H1 (cell line): ENCODE data around the gene ING5. TPM values are rescaled to one million over a fixed set of nuclear protein-coding genes. Genes with fewer than 3 reads are reported as not detected.

Experiments used
- CTCF ChIA-PET: fragments of 300-600 bp; sonication (Branson Sonifier 250); formaldehyde crosslinking; loops from one replicate; lab custom pipeline; 2021; ENCODE audit not compliant: partially characterized antibody; lab: Charles Lee
- POLR2A ChIA-PET: fragments of 300-600 bp; sonication (Branson Sonifier 250); formaldehyde crosslinking; loops from one replicate; lab custom pipeline; 2021; ENCODE audit warnings: inconsistent platforms; ENCODE audit not compliant: partially characterized antibody; lab: Charles Lee
- DNase-seq, 2 experiments: peaks; one replicate each; pipeline versions ENCODE4 v3.0.0 to v3.0.0-alpha.2; 2010 to 2022; ENCODE audit warnings: low spot score in 2 of 2, low read depth in 1 of 2, mixed read lengths in 1 of 2
- FAIRE-seq: peaks from 2 replicates; lab custom pipeline; 2011; peaks lifted over from hg19 to GRCh38; lab: Jason Lieb, UNC
- H2AFZ ChIP-seq: 2 replicates; pipeline ENCODE4 v1.8.1; 2012; ENCODE audit warnings: low read length, inconsistent platforms
- H2AK5ac ChIP-seq: 2 replicates; pipeline ENCODE4 v1.6.1; 2013; ENCODE audit warnings: low read depth, low read length
- H2BK120ac ChIP-seq: replicated peaks from 2 replicates; pipeline ENCODE3; 2013; ENCODE audit warnings: low read depth, low read length, inconsistent platforms
- H2BK12ac ChIP-seq: 2 replicates; pipeline ENCODE4 v1.6.1; 2013; ENCODE audit warnings: low read depth, low read length
- H2BK15ac ChIP-seq: 2 replicates; pipeline ENCODE4 v1.6.1; 2013; ENCODE audit warnings: low read length
- H2BK20ac ChIP-seq: 2 replicates; pipeline ENCODE4 v1.6.1; 2013; ENCODE audit warnings: low read length
- H2BK5ac ChIP-seq: 2 replicates; pipeline ENCODE4 v1.6.1; 2013; ENCODE audit warnings: low read depth, low read length
- H3K14ac ChIP-seq: 2 replicates; pipeline ENCODE4 v1.6.1; 2013; ENCODE audit warnings: inconsistent platforms; ENCODE audit not compliant: insufficient read length
- H3K18ac ChIP-seq: 2 replicates; pipeline ENCODE4 v1.6.1; 2013; ENCODE audit warnings: low read length; ENCODE audit errors: extremely low read depth
- H3K23ac ChIP-seq: 2 replicates; pipeline ENCODE4 v1.6.1; 2013; ENCODE audit warnings: inconsistent platforms; ENCODE audit not compliant: insufficient read length
- H3K23me2 ChIP-seq: 2 replicates; pipeline ENCODE4 v1.6.1; 2013; ENCODE audit warnings: low read depth, low read length
- H3K27ac ChIP-seq: 2 replicates; pipeline ENCODE4 v1.6.1; 2011; ENCODE audit warnings: low read depth, low read length, inconsistent platforms
- H3K27me3 ChIP-seq, 4 experiments: replicated peaks in 1 of 4; 1 replicate in 1 of 4; 2 replicates in 3 of 4; pipeline versions ENCODE4 v1.6.1 to v1.8.1; 2011 to 2013; ENCODE audit warnings: low read length in 3 of 4, mild to moderate bottlenecking in 3 of 4, inconsistent platforms in 2 of 4, mixed read lengths in 2 of 4, moderate library complexity in 1 of 4; ENCODE audit not compliant: control insufficient read depth in 3 of 4, insufficient read depth in 3 of 4; ENCODE audit errors: extremely low read depth in 1 of 4
- H3K36me3 ChIP-seq, 4 experiments: 2 replicates each; pipeline versions ENCODE4 v1.6.1 to v1.8.1; 2011 to 2013; ENCODE audit warnings: mild to moderate bottlenecking in 4 of 4, low read length in 3 of 4, moderate library complexity in 2 of 4, control low read depth in 1 of 4, inconsistent platforms in 1 of 4; ENCODE audit not compliant: insufficient read depth in 4 of 4, control insufficient read depth in 2 of 4
- H3K4ac ChIP-seq: replicated peaks from 2 replicates; pipeline ENCODE3; 2013; ENCODE audit warnings: low read length, low read depth, mixed read lengths, inconsistent platforms; ENCODE audit not compliant: insufficient read length
- H3K4me1 ChIP-seq, 4 experiments: replicated peaks in 1 of 4; 1 replicate in 1 of 4; 2 replicates in 3 of 4; pipeline versions ENCODE4 v1.6.1 to v1.8.1; 2011 to 2013; ENCODE audit warnings: low read length in 3 of 4, inconsistent platforms in 2 of 4, mixed read lengths in 1 of 4; ENCODE audit not compliant: insufficient read depth in 4 of 4, control insufficient read depth in 3 of 4
- H3K4me2 ChIP-seq, 2 experiments: 2 replicates each; pipeline versions ENCODE4 v1.6.1 to v1.8.1; 2011 to 2013; ENCODE audit warnings: low read depth in 2 of 2, low read length in 2 of 2, control low read depth in 1 of 2, inconsistent platforms in 1 of 2, mild to moderate bottlenecking in 1 of 2; ENCODE audit not compliant: insufficient read depth in 1 of 2
- H3K4me3 ChIP-seq, 4 experiments: fragments of 200-600, 300-600 bp in 1 of 4; sonication (generic), shearing (Covaris generic), sonication (Bioruptor Twin) in 1 of 4; 2 replicates each; pipeline versions ENCODE4 v1.5.1 to v1.8.1; 2011 to 2016; ENCODE audit warnings: low read length in 4 of 4, low read depth in 3 of 4, control low read depth in 2 of 4, inconsistent platforms in 2 of 4, mild to moderate bottlenecking in 2 of 4, mixed read lengths in 1 of 4, moderate library complexity in 1 of 4; ENCODE audit not compliant: insufficient read depth in 2 of 4; ENCODE audit errors: extremely low read depth in 1 of 4
- H3K56ac ChIP-seq: replicated peaks from 2 replicates; pipeline ENCODE3; 2013; ENCODE audit warnings: low read depth, mild to moderate bottlenecking, mixed read lengths, low read length, inconsistent platforms; ENCODE audit not compliant: insufficient read length
- H3K79me1 ChIP-seq: 2 replicates; pipeline ENCODE4 v1.6.1; 2013; ENCODE audit warnings: low read depth, low read length, control low read depth
- H3K79me2 ChIP-seq, 2 experiments: 2 replicates each; pipeline versions ENCODE4 v1.6.1 to v1.8.1; 2012 to 2013; ENCODE audit warnings: low read length in 2 of 2, mild to moderate bottlenecking in 2 of 2, inconsistent platforms in 1 of 2; ENCODE audit not compliant: insufficient read depth in 2 of 2, control insufficient read depth in 1 of 2
- H3K9ac ChIP-seq, 4 experiments: replicated peaks in 1 of 4; 1 replicate in 1 of 4; 2 replicates in 3 of 4; pipeline versions ENCODE4 v1.6.1 to v1.8.1; 2011 to 2013; ENCODE audit warnings: low read depth in 3 of 4, low read length in 3 of 4, control low read depth in 2 of 4, mild to moderate bottlenecking in 2 of 4, moderate library complexity in 2 of 4, inconsistent platforms in 1 of 4; ENCODE audit errors: extremely low read depth in 1 of 4
- H3K9me3 ChIP-seq, 2 experiments: 2 replicates each; pipeline versions ENCODE4 v1.6.1 to v1.8.1; 2012 to 2013; ENCODE audit warnings: mild to moderate bottlenecking in 2 of 2, moderate library complexity in 2 of 2, control low read depth in 1 of 2, inconsistent platforms in 1 of 2, low read depth in 1 of 2, low read length in 1 of 2, mixed read lengths in 1 of 2; ENCODE audit not compliant: insufficient read depth in 2 of 2
- H4K20me1 ChIP-seq, 2 experiments: replicated peaks in 1 of 2; 2 replicates each; pipeline versions ENCODE3 to v1.8.1; 2011 to 2013; ENCODE audit warnings: inconsistent platforms in 2 of 2, low read length in 2 of 2, mild to moderate bottlenecking in 1 of 2; ENCODE audit not compliant: insufficient read depth in 2 of 2, control insufficient read depth in 1 of 2
- H4K5ac ChIP-seq: 2 replicates; pipeline ENCODE4 v1.6.1; 2013; ENCODE audit warnings: low read length, low read depth, mixed read lengths, inconsistent platforms; ENCODE audit not compliant: insufficient read length
- H4K8ac ChIP-seq: 2 replicates; pipeline ENCODE4 v1.8.0; 2013; ENCODE audit warnings: mild to moderate bottlenecking, moderate library complexity, low read length, inconsistent platforms; ENCODE audit not compliant: insufficient read depth; ENCODE audit errors: extremely low read depth
- H4K91ac ChIP-seq: replicated peaks from 2 replicates; pipeline ENCODE3; 2013; ENCODE audit warnings: low read length, mixed read lengths, inconsistent platforms; ENCODE audit not compliant: insufficient read length
- ASH2L ChIP-seq: fragments of 200-600, 300-600 bp; sonication (generic); IDR thresholded peaks from one replicate; pipeline ENCODE4 v1.7.1; 2017; ENCODE audit warnings: low read length
- BACH1 ChIP-seq: IDR thresholded peaks from 2 replicates; pipeline ENCODE4 v1.6.1; 2012; ENCODE audit warnings: low read length, improper control_type of control experiment
- CBX5 ChIP-seq: fragments of 300-800, 300-1000 bp; sonication (generic); IDR thresholded peaks from 2 replicates; pipeline ENCODE4 v1.7.1; 2016; ENCODE audit warnings: antibody characterized with exemption, low read length, low read depth
- CEBPB ChIP-seq: IDR thresholded peaks from 2 replicates; pipeline ENCODE4 v1.6.1; 2012; ENCODE audit warnings: low read depth, low read length
- CHD1 ChIP-seq: IDR thresholded peaks from 2 replicates; pipeline ENCODE4 v1.6.1; 2012; ENCODE audit warnings: low read depth, low read length, improper control_type of control experiment
- CREB1 ChIP-seq: IDR thresholded peaks from 2 replicates; pipeline ENCODE4 v1.6.1; 2012; ENCODE audit warnings: inconsistent platforms
- FOSL1 ChIP-seq: IDR thresholded peaks from 2 replicates; pipeline ENCODE4 v1.6.1; 2011; ENCODE audit warnings: mild to moderate bottlenecking, low read depth, low read length, moderate library complexity; ENCODE audit not compliant: insufficient read depth
- HDAC2 ChIP-seq, 2 experiments: fragments of 300-600 bp in 1 of 2; sonication (generic) in 1 of 2; IDR thresholded peaks; 2 replicates each; pipeline ENCODE4 v1.6.1; 2011 to 2012; ENCODE audit warnings: low read depth in 2 of 2, low read length in 2 of 2, mild to moderate bottlenecking in 2 of 2, moderate library complexity in 2 of 2, borderline replicate concordance in 1 of 2, inconsistent platforms in 1 of 2
- HDAC6 ChIP-seq: IDR thresholded peaks from one replicate; pipeline ENCODE4 v1.7.1; 2012; ENCODE audit warnings: low read depth, mild to moderate bottlenecking, inconsistent platforms, low read length, moderate library complexity
- SP1 ChIP-seq: IDR thresholded peaks from 2 replicates; pipeline ENCODE4 v1.6.1; 2011; ENCODE audit warnings: low read depth, low read length
- SP2 ChIP-seq: IDR thresholded peaks from 2 replicates; pipeline ENCODE4 v1.6.1; 2012; ENCODE audit warnings: mild to moderate bottlenecking, low read length, inconsistent platforms
- TAF1 ChIP-seq: IDR thresholded peaks from 2 replicates; pipeline ENCODE4 v1.6.1; 2011; ENCODE audit warnings: mild to moderate bottlenecking, low read depth, low read length
- TCF12 ChIP-seq: IDR thresholded peaks from 2 replicates; pipeline ENCODE4 v1.6.1; 2011; ENCODE audit warnings: low read depth, mild to moderate bottlenecking, low read length
- ZNF274 ChIP-seq: IDR thresholded peaks from 2 replicates; pipeline ENCODE4 v1.7.0; 2012; ENCODE audit warnings: low read length, borderline replicate concordance; ENCODE audit errors: extremely low read depth
- WGBS, 2 experiments: shearing (Covaris generic) in 1 of 2; methylation state at CpG; one replicate each; pipeline versions ENCODE4 v1.1.6 to v1.1.7; 2013 to 2015; ENCODE audit warnings: low lambda C conversion rate in 2 of 2, mixed read lengths in 2 of 2, inconsistent platforms in 1 of 2, low coverage in 1 of 2, missing lambda C conversion rate in 1 of 2; ENCODE audit not compliant: insufficient replicate concordance in 2 of 2, insufficient coverage in 1 of 2, insufficient read length in 1 of 2; ENCODE audit errors: extremely low coverage in 1 of 2, missing lambda C conversion rate in 1 of 2; 5-methylcytosine and 5-hydroxymethylcytosine counted together
- polyA plus RNA-seq, 7 experiments: library from polyadenylated mRNA; depleted of rRNA in 3 of 7; stranded (reverse) in 5 of 7; unstranded in 2 of 7; fragments of >200 nt in 5 of 7; fragments of 200-250 nt in 2 of 7; gene quantifications; 1 replicate in 5 of 7; 2 replicates in 1 of 7; 4 replicates in 1 of 7; pipeline versions ENCODE4 v1.2.1 to v1.2.3, GENCODE V29; 2011 to 2013; ENCODE audit warnings: missing spikeins in 2 of 7, mixed read lengths in 2 of 7
- total RNA-seq: library from RNA; stranded (reverse); fragmentation: NEBNext Ultra II Directional; extraction: Animal tissue kit (Norgen Biotek cat#: 25700); gene quantifications from 2 replicates; pipeline ENCODE4 v1.2.1, GENCODE V29; 2021

Gene ING5
- total and polyA plus RNA-seq, 2 of the 8 experiments (the other 6 are each of a cell fraction or from before 2014, with no cell fraction given), result 41.5 to 47.4 TPM

DNA sequence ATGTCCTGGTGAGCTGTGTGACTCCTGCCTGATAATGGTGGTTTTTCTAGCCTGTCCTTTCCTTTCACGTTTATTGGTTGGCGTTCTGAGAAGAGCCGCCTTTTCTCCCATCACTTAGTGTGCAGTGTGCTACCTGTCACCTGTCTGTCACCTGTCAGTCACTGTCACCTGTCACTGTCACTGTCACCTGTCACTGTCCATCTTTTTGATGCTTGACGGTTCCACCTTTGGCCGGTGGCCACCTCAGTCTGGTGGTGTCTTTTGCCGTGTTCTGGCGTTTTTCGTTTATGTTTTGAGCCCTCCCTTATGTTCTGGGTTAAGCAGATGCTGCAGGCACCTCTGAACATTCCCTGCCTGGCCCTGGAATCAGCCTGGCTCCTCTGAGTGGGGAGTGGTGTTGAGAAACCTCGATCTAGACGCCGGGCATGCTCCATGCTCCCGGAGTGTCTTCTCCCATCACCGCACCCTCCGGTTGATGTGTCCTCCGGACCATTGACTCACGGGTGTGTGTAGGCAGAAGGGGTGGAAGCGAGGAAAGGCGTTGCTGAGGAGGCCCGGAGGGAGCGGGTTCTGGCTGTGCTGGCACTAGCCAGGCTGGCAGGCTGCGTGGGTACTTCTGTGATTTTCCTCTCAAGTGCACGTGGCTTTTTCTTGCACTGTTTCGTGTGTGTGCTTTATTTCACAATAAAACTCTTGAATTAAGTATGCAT, 36.0 kb upstream of the ING5 start:
- ChIA-PET POLR2A (interaction anchor here (0.6 to 1.8 kb wide), 5 partner anchors 10 to 35 kb away, joined by 3 to 6 read pairs (median 4); no protein-coding TSS in a partner anchor), CTCF (interaction anchor here (1.1 to 1.5 kb wide), 5 partner anchors 11 to 68 kb away, joined by 3 to 7 read pairs (median 3); no protein-coding TSS in a partner anchor)
- Histone ChIP-seq H2BK12ac (no peak overlapping the region), H3K4me3 (no peak overlapping the region), H3K4me2 (no peak overlapping the region), H2BK5ac (no peak overlapping the region), H3K56ac (no peak overlapping the region), H2AFZ (no peak overlapping the region), H4K20me1 (peaks cover 6 to 9% of the 10 kb centered on the region in 2 experiments), H3K23me2 (no peaks in the 10 kb centered on the region), H3K36me3 (peaks cover 7 to 24% (median 18%) of the 10 kb centered on the region in 4 experiments), H3K14ac (no peak overlapping the region), H2BK15ac (no peak overlapping the region), H3K79me1 (no peaks in the 10 kb centered on the region), H3K4ac (no peak overlapping the region), H3K9me3 (no peaks in the 10 kb centered on the region), H3K23ac (no peak overlapping the region), H3K27ac (no peak overlapping the region), H3K9ac (no peak overlapping the region), H3K27me3 (no peaks in the 10 kb centered on the region), H3K79me2 (no peaks in the 10 kb centered on the region), H3K4me1 (no peaks in the 10 kb centered on the region), H4K5ac (no peak overlapping the region), H4K8ac (no peak overlapping the region), H2BK20ac (no peak overlapping the region), H2BK120ac (no peak overlapping the region), H2AK5ac (no peak overlapping the region), H3K18ac (no peak overlapping the region), H4K91ac (no peak overlapping the region)
- FAIRE-seq (no peak), DNase-seq (no peak)
- WGBS, 2 experiments, result 92% methylated on average over 23 of the region's 23 CpGs; no CpG with 5 or more reads in 1 of the 2 experiments
- no peak for TF ChIP-seq HDAC6
- no peak for TF ChIP-seq CEBPB
- TF ChIP-seq ZNF274, result no peak
- TF ChIP-seq FOSL1, result no peak
- no peak for TF ChIP-seq HDAC2 (IDR thresholded peaks at IDR 0.05; ENCODE audit: borderline replicate concordance in 1 of 2, low read depth in 2 of 2, low read length in 2 of 2)
- no peak for TF ChIP-seq CHD1
- TF ChIP-seq BACH1, result no peak
- no peak for TF ChIP-seq TAF1
- no peak for TF ChIP-seq CBX5
- TF ChIP-seq ASH2L, result no peak
- no peak for TF ChIP-seq TCF12
- TF ChIP-seq SP2, result no peak
- no peak for TF ChIP-seq CREB1
- no peak for TF ChIP-seq SP1
